HG03159 (cell line): ENCODE measurements around the gene APOL2.
"Not testable (repeated sequence)": the region's sequence is repeated elsewhere in the genome, so short reads cannot be mapped to it uniquely, and the experiment has no call there.

ENCODE experiments used
- ATAC-seq: cut with Tn5 transposase; IDR thresholded peaks from one replicate; pipeline ENCODE4 v1.9.1; 2021; ENCODE audit warnings: mild to moderate bottlenecking, moderate library complexity; ENCODE audit not compliant: unreplicated experiment

APOL2 gene

DNA sequence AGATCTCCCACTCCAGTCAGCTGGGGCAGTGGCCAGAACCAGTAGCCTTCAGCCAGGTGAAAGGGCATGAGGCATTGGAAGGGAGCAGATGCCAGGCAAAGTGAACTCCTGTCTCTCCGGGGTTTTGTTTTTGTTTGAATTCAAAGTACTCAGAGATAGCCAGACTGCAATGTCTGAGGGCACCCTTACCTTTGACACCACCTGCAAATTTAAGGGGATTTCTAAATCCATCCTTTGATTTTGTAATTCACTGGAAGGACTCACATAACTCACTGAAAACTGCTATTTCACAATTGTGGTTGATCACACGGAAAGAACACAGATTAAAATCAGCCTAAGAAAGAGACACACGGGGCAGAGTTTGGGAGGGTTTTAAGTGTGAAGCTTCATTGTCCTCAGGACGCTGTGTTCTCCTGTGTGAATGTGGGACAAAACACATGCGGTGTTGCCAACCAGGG, 23.9 kb upstream of the APOL2 start:
- ATAC-seq, result not testable (repeated sequence)

DNA sequence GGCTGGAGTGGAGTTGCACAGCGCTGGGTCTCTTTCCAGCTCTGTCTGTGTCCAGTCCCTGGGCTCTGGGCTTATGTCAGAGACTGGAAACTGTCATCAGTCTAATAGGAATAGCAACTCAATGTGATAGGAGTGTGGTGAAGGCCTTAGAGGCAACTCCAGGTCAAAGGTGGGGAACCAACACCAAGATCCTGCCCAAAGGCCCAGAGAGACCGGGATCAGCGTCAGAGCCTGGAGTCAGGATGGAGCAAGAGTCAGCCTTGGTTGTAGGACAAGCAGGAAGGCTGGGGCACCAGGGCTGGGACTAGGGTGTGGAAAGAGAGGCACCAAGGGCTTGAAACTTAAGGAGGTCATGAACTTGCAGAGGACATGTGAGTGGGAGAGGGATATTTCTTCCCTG, 23.0 kb upstream of the APOL2 start:
- ATAC-seq, result not testable (repeated sequence)

DNA sequence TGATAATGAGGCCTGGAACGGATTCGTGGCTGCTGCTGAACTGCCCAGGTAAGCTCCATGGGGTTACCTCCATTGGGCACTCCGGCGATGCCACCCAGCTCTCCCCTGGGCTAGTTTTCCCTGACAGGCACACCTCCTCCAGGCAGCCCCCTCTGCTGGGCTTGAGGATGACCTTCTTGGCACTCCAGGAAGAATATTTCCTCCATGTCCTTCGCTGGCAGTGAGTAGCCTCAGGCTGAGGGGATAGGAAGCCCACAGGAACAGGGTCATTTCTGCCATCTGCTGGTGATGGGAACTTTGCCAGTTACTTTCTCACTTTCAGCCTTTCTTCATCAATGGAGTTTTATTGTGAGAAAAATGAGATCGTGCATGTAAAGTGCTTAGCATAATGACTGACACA, 22.3 kb upstream of the APOL2 start:
- not testable (repeated sequence) for ATAC-seq

GRCh38 chr22:36259615-36260300, 20.4 kb upstream of the APOL2 start:
- ATAC-seq, result no peak

DNA sequence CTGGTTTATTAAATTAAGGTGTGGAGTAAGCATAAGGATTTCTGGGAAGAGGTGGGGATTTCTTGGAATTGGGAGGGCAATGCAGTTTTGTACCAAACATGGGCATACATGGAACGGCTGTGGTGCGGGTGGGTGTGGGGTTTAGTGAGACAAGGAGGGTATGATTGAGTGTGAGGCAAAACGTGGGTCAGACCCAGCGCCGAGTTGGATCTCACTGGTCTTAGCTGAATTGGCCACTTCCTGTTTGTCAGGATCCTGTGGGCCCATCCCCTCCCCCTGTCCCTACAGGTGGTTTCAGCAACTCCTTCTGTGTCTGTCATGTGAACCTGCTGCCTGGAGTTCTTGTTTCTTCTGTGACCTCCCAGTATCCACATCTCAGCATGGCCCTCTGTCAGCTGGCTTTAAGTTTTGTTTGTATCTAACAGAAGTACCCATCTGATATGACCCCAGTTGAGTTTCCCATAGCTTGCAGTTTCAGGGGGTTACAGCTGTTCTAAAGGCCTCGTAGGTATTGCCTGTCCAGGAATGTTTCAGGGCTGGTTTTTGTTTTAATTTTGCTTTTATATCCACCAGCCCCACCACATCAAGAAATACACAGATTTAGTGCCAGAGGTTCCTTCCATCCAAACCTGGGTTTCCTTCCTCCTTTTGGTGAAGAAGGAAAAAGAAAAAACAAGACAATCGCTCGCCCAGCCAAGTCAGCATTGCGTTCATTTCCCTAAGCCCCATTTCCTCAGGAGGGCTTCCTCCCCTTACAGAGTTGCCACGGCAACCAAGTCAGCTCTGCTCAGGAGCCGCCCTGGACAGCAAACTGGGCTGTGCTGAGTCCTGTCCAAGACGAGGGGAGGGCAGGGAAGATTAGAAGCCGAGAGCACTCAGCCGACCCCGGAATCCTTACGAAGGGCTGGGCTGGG, 19.6 kb upstream of the APOL2 start:
- no peak for ATAC-seq

- ATAC-seq, result no peak
Measured at GRCh38 chr22:36257948-36258670, 18.8 kb upstream of the APOL2 start.

- no peak for ATAC-seq
Measured at GRCh38 chr22:36257308-36257707, 18.0 kb upstream of the APOL2 start.

DNA sequence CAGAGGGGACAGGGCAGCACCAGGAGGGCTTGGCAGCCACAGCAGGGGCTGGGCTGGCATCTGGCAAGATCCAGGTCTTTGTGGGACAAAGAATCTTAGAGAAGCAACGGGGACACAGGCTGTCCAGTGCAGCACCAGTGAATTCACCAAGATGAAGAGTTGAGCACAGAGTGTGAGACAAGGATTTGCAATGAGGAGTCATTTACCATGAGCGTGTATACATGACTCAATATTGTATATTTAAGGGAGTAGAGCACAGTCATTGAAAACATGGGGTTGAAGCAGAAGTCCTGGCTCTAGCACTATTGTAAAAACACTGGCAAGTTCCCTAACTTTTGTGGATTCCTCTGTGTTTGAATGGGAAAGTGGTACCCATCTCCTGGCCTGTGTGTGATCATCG, 17.2 kb upstream of the APOL2 start:
- ATAC-seq, result no peak

DNA sequence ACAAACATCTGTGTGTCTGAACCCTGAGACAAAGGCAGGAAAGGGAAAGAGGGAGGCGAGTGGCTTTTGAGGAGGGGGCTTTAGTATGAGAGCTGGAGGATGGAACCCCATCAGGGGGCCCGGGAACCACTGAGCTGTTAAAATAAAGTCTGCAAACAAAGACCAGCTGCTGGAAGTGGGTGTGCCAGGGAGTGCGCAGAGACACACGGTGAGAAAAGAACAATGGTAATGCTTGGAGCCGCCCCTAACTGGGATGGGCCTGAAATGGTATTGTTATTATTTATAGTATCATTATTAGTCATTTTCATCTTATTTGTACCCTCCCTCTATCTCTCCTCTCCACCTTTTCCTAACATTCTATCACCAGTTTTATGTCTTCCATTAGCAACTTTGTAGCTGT, 16.2 kb upstream of the APOL2 start:
- ATAC-seq, result not testable (repeated sequence)

- no peak for ATAC-seq
Measured at GRCh38 chr22:36253523-36254490, 14.5 kb upstream of the APOL2 start.

GRCh38 chr22:36252754-36253522, 13.6 kb upstream of the APOL2 start, which contains the start of gene APOL1:
TSS of gene APOL1 (plus strand) at chr22:36253133. CDS start at chr22:36254956, 1,823 bp downstream.
- no peak for ATAC-seq

DNA sequence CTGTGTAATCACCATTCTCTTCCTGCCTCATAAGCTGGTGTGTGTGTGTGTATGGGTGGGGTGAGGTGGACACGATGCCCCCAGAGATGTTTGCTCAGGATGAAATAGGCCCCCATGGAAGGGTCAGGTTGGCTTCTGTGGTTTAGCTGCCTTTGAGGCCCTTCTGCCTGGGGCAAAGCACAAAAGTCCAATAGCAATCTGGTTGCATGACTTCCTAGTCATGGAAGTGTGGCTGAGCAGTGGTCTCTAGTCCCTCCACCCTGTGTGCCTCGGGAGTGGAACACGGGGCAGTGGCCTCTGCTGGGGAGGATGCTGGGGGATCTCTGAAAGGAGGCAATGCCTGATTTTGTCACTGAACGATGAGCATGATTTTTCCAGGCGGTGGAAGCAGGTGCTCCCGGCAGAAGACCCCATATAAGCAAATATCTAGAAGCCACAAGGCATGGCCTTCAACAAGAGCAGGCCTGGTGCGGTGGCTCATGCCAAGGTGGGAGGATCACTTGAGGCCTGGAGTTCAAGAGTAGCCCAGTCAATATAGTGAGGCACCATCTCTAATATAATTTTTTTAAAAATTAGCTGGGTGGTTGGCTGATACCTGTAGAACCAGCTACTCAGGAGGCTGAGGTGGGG, 12.8 kb upstream of the APOL2 start:
- not testable (repeated sequence) for ATAC-seq

- ATAC-seq, result not testable (repeated sequence)
Measured at GRCh38 chr22:36250292-36250960, 11.1 kb upstream of the APOL2 start.

- no peak for ATAC-seq
Measured at GRCh38 chr22:36249160-36249559, 9.8 kb upstream of the APOL2 start.

- no peak for ATAC-seq
Measured at GRCh38 chr22:36247955-36248354, 8.6 kb upstream of the APOL2 start.

DNA sequence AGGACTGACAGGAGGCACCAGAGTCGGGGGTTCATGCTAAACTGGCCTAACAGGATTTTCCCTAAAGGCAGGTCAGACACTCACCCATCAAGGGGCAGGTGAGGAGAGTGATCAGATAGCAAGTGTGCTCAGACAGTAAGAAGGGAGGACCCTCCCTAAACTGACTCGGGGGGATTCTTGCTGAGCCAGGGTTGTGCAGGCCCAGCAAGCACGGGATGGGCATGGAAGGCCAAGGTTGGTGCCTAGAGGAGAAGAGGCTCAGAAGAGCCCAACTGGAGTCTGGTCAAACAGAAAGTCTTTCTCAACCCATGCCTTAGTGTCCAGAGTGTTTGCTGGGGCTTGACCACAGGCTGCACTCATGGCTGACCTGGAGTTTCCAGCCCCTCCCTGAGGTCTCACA, 7.4 kb upstream of the APOL2 start:
- ATAC-seq, result no peak

- ATAC-seq, result no peak
Measured at GRCh38 chr22:36245805-36246356, 6.6 kb upstream of the APOL2 start.
